OCI-LY3 (cell line): ENCODE measurements around the gene IKBKG.

Source experiments
- EZH2phosphoT487 ChIP-seq: fragments of 200-600 bp; shearing (Covaris generic); IDR thresholded peaks from 2 replicates; pipeline ENCODE4 v1.6.1; 2018; ENCODE audit warnings: antibody characterized with exemption, mixed run types, low read depth
- TF ChIP-seq, protein P1 (sequence below): fragments of 200-600, 300-600 bp; sonication (generic); IDR thresholded peaks from 2 replicates; pipeline ENCODE4 v1.5.1; 2014; ENCODE audit warnings: antibody characterized with exemption, low read length, low read depth

DNA sequence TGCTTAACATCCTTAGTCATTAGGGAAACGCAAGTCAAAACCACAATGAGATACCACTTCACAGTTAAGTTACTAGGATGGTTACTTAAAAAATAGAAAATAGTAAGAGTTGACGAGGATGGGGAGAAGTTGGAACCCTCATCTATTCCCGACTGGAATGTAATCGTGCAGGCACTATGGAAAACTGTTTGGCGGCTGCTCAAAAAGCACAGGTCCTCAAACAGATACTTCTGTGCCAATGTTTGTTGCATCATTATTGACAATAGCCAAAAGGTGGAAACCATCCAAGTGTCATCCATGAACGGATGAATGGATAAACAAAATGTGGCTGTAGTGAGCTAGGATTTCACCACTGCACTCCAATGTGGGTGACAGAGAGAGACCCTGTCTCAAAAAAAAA lies 60.0 kb downstream of the IKBKG start:
- TF ChIP-seq, protein P1, sequence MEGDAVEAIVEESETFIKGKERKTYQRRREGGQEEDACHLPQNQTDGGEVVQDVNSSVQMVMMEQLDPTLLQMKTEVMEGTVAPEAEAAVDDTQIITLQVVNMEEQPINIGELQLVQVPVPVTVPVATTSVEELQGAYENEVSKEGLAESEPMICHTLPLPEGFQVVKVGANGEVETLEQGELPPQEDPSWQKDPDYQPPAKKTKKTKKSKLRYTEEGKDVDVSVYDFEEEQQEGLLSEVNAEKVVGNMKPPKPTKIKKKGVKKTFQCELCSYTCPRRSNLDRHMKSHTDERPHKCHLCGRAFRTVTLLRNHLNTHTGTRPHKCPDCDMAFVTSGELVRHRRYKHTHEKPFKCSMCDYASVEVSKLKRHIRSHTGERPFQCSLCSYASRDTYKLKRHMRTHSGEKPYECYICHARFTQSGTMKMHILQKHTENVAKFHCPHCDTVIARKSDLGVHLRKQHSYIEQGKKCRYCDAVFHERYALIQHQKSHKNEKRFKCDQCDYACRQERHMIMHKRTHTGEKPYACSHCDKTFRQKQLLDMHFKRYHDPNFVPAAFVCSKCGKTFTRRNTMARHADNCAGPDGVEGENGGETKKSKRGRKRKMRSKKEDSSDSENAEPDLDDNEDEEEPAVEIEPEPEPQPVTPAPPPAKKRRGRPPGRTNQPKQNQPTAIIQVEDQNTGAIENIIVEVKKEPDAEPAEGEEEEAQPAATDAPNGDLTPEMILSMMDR, result no peak
- no peak for TF ChIP-seq EZH2phosphoT487
